Keratinocyte (primary cell): ENCODE measurements around the gene TUBGCP3. TPM values are rescaled to one million over a fixed set of nuclear protein-coding genes. Genes with fewer than 3 reads are reported as not detected.

Experiments
- DNase-seq: peaks from one replicate; pipeline ENCODE4 v3.0.0-alpha.2; 2011; ENCODE audit warnings: low read depth, missing footprints, low spot score
- FAIRE-seq: peaks from 2 replicates; lab custom pipeline; 2011; peaks lifted over from hg19 to GRCh38; lab: Jason Lieb, UNC
- H2AFZ ChIP-seq: 2 replicates; pipeline ENCODE4 v1.6.0; 2012; ENCODE audit warnings: low read length, control low read depth, inconsistent platforms; ENCODE audit not compliant: control insufficient read depth
- H3K27ac ChIP-seq: 2 replicates; pipeline ENCODE4 v1.5.1; 2011; ENCODE audit warnings: low read length; ENCODE audit not compliant: control insufficient read depth, insufficient read depth
- H3K27me3 ChIP-seq: 3 replicates; pipeline ENCODE4 v1.6.0; 2011; ENCODE audit warnings: low read length; ENCODE audit not compliant: control insufficient read depth, insufficient read depth; ENCODE audit errors: extremely low read depth
- H3K36me3 ChIP-seq, 2 experiments: 2 replicates in 1 of 2; 3 replicates in 1 of 2; pipeline ENCODE4 v1.5.1; 2011; ENCODE audit warnings: low read length in 2 of 2, mild to moderate bottlenecking in 1 of 2; ENCODE audit not compliant: control insufficient read depth in 2 of 2, insufficient read depth in 2 of 2; ENCODE audit errors: extremely low read depth in 1 of 2
- H3K4me1 ChIP-seq: 3 replicates; pipeline ENCODE4 v1.5.1; 2011; ENCODE audit warnings: low read length; ENCODE audit not compliant: control insufficient read depth, insufficient read depth; ENCODE audit errors: extremely low read depth
- H3K4me2 ChIP-seq: 3 replicates; pipeline ENCODE4 v1.6.0; 2011; ENCODE audit warnings: low read depth, low read length; ENCODE audit not compliant: control insufficient read depth, insufficient read depth; ENCODE audit errors: extremely low read depth
- H3K4me3 ChIP-seq, 3 experiments: fragments of 200-600 bp in 1 of 3; sonication (generic) in 1 of 3; 2 replicates in 2 of 3; 3 replicates in 1 of 3; pipeline ENCODE4 v1.5.1; 2011 to 2016; ENCODE audit warnings: low read length in 3 of 3, mild to moderate bottlenecking in 3 of 3, control low read depth in 2 of 3, inconsistent platforms in 1 of 3, low read depth in 1 of 3, mixed read lengths in 1 of 3, mixed run types in 1 of 3, moderate library complexity in 1 of 3; ENCODE audit not compliant: control insufficient read depth in 2 of 3, insufficient read depth in 2 of 3; ENCODE audit errors: extremely low read depth in 1 of 3
- H3K79me2 ChIP-seq: 2 replicates; pipeline ENCODE4 v1.6.0; 2012; ENCODE audit warnings: low read length; ENCODE audit not compliant: control insufficient read depth, insufficient read depth
- H3K9ac ChIP-seq: 3 replicates; pipeline ENCODE4 v1.6.0; 2011; ENCODE audit warnings: low read length; ENCODE audit not compliant: control insufficient read depth, insufficient read depth; ENCODE audit errors: extremely low read depth
- H3K9me1 ChIP-seq: 3 replicates; pipeline ENCODE4 v1.6.0; 2011; ENCODE audit warnings: low read length; ENCODE audit not compliant: control insufficient read depth, insufficient read depth; ENCODE audit errors: extremely low read depth
- H3K9me3 ChIP-seq: 2 replicates; pipeline ENCODE4 v1.5.1; 2012; ENCODE audit warnings: low read depth, low read length; ENCODE audit not compliant: control insufficient read depth
- H4K20me1 ChIP-seq: 3 replicates; pipeline ENCODE4 v1.6.0; 2011; ENCODE audit warnings: low read length; ENCODE audit not compliant: control insufficient read depth, insufficient read depth; ENCODE audit errors: extremely low read depth
- EZH2 ChIP-seq: IDR thresholded peaks from one replicate; pipeline ENCODE4 v1.6.1; 2012; ENCODE audit warnings: inconsistent platforms, mild to moderate bottlenecking, low read length, moderate library complexity
- dilution Hi-C: fragments of 300-500 bp; cut with MboI; formaldehyde crosslinking; loops from one replicate; pipeline ENCODE4 v1.7.0; 2020; ENCODE audit warnings: low sequenced_read_pairs; ENCODE audit not compliant: extremely low pct_ligation_motif_present
- polyA plus RNA-seq, 5 experiments: library from polyadenylated mRNA; depleted of rRNA in 3 of 5; stranded (reverse) in 3 of 5; stranded (forward) in 1 of 5; unstranded in 1 of 5; fragments of >200 nt; gene quantifications; 1 replicate in 1 of 5; 2 replicates in 3 of 5; 3 replicates in 1 of 5; pipeline versions ENCODE4 v1.2.1 to v1.2.3, GENCODE V29; 2011 to 2012; ENCODE audit warnings: missing spikeins in 2 of 5, low read depth in 1 of 5, low replicate concordance in 1 of 5
- TF ChIP-seq, protein P1 (sequence below), 3 experiments: IDR thresholded peaks in 1 of 3; conservative IDR thresholded peaks in 1 of 3; optimal IDR thresholded peaks in 1 of 3; 2 replicates in 2 of 3; 3 replicates in 1 of 3; pipeline versions ENCODE3 to v1.5.1; 2011; ENCODE audit warnings: low read length in 3 of 3, mild to moderate bottlenecking in 3 of 3, moderate library complexity in 2 of 3, control low read depth in 1 of 3, inconsistent platforms in 1 of 3; ENCODE audit not compliant: insufficient read depth in 2 of 3; ENCODE audit errors: extremely low read depth in 1 of 3

TUBGCP3 gene
- polyA plus RNA-seq, 1 donor (not counting 4 experiments of a cell fraction or from before 2014, with no cell fraction given) = 14.0 TPM

DNA sequence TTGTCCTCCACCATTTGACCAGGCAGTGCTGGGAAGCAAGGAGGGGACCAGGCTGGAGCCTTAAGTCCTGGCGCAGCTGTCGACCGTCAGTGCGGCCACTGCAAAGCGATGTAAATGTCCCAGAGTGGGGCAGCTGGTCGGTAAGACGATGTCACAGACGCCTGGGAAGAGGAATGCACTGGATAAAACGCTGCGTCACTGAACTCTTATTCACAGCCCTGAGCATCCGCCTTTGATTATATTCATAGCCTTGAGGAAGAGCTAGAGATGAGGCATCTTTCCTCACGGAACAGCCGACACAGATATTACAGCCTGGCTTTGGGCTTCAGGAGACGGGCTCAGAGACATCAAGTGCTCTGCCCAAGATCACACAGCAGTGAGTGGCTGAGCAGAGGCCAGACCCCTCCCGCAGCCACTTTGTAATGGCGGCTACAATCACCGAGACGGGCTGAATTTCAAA, 17.6 kb upstream of the TUBGCP3 start:
- Histone ChIP-seq H2AFZ (peak overlapping the region; percentile 89), H3K9me3 (no peaks in the 10 kb centered on the region), H3K4me1 (no peaks in the 10 kb centered on the region), H4K20me1 (no peaks in the 10 kb centered on the region), H3K79me2 (no peaks in the 10 kb centered on the region), H3K9me1 (no peaks in the 10 kb centered on the region), H3K9ac (peak overlapping the region; percentile 65), H3K4me3 (peak overlapping the region in 1 of 3 experiments; percentile 74), H3K36me3 (no peaks in the 10 kb centered on the region), H3K27ac (no peak overlapping the region), H3K4me2 (peak overlapping the region; percentile 98), H3K27me3 (no peaks in the 10 kb centered on the region)
- no peak for DNase-seq
- dilution Hi-C loops = no loop called here
- TF ChIP-seq, protein P1, sequence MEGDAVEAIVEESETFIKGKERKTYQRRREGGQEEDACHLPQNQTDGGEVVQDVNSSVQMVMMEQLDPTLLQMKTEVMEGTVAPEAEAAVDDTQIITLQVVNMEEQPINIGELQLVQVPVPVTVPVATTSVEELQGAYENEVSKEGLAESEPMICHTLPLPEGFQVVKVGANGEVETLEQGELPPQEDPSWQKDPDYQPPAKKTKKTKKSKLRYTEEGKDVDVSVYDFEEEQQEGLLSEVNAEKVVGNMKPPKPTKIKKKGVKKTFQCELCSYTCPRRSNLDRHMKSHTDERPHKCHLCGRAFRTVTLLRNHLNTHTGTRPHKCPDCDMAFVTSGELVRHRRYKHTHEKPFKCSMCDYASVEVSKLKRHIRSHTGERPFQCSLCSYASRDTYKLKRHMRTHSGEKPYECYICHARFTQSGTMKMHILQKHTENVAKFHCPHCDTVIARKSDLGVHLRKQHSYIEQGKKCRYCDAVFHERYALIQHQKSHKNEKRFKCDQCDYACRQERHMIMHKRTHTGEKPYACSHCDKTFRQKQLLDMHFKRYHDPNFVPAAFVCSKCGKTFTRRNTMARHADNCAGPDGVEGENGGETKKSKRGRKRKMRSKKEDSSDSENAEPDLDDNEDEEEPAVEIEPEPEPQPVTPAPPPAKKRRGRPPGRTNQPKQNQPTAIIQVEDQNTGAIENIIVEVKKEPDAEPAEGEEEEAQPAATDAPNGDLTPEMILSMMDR (optimal IDR thresholded peaks at IDR 0.05 in 1 of 3, IDR thresholded peaks at IDR 0.05 in 1 of 3, conservative IDR thresholded peaks at IDR 0.05 in 1 of 3; ENCODE audit: extremely low read depth in 1 of 3, insufficient read depth in 2 of 3, low read length in 3 of 3) = no peak
- no peak for TF ChIP-seq EZH2
- FAIRE-seq = no peak

DNA sequence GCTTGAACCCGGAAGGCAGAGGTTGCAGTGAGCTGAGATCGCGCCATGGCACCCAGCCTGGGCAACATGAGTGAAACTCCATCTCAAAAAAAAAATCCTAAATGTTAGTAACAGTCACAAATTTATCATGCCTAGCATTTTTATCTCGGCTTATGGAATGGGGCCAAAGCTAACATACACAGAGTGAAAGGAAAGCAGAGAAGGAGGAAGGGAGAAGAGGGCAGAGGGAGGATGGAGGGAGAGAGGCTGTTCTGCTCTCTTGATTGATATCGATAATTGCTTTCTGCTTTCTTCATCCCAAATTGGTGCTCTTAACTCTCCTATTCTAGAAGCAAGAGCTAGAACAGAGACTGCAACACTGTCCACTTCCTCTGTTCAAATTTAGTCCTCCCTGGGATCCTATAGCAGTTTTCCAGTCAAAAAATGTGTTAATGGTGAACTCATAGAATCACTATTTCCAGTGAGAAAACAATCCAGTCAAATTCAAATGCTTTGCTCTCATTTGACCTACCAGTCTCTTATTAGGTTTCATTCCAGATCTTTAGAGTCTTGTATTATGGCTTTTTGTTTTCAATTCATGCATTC, 15.8 kb upstream of the TUBGCP3 start:
- TF ChIP-seq EZH2 = no peak
- TF ChIP-seq, protein P1 (optimal IDR thresholded peaks at IDR 0.05 in 1 of 3, IDR thresholded peaks at IDR 0.05 in 1 of 3, conservative IDR thresholded peaks at IDR 0.05 in 1 of 3; ENCODE audit: extremely low read depth in 1 of 3, insufficient read depth in 2 of 3, low read length in 3 of 3) = no peak
- Histone ChIP-seq H3K79me2 (no peaks in the 10 kb centered on the region), H3K4me3 (no peak overlapping the region), H3K9ac (no peak overlapping the region), H4K20me1 (no peaks in the 10 kb centered on the region), H3K27me3 (no peaks in the 10 kb centered on the region), H3K4me2 (no peak overlapping the region), H3K9me3 (no peaks in the 10 kb centered on the region), H3K27ac (no peak overlapping the region), H3K9me1 (no peaks in the 10 kb centered on the region), H3K36me3 (no peaks in the 10 kb centered on the region), H3K4me1 (no peaks in the 10 kb centered on the region), H2AFZ (no peak overlapping the region)
- FAIRE-seq (no peak), DNase-seq (no peak)
- dilution Hi-C loops = no loop called here
